GM19035 (cell line): Measurements from ENCODE around the gene RNF214.
"Not testable (repeated sequence)": the region's sequence is repeated elsewhere in the genome, so short reads cannot be mapped to it uniquely, and the experiment has no call there.

Experiments used
- ATAC-seq: cut with Tn5 transposase; IDR thresholded peaks from one replicate; pipeline ENCODE4 v1.9.1; 2021; ENCODE audit not compliant: unreplicated experiment

RNF214 gene

DNA sequence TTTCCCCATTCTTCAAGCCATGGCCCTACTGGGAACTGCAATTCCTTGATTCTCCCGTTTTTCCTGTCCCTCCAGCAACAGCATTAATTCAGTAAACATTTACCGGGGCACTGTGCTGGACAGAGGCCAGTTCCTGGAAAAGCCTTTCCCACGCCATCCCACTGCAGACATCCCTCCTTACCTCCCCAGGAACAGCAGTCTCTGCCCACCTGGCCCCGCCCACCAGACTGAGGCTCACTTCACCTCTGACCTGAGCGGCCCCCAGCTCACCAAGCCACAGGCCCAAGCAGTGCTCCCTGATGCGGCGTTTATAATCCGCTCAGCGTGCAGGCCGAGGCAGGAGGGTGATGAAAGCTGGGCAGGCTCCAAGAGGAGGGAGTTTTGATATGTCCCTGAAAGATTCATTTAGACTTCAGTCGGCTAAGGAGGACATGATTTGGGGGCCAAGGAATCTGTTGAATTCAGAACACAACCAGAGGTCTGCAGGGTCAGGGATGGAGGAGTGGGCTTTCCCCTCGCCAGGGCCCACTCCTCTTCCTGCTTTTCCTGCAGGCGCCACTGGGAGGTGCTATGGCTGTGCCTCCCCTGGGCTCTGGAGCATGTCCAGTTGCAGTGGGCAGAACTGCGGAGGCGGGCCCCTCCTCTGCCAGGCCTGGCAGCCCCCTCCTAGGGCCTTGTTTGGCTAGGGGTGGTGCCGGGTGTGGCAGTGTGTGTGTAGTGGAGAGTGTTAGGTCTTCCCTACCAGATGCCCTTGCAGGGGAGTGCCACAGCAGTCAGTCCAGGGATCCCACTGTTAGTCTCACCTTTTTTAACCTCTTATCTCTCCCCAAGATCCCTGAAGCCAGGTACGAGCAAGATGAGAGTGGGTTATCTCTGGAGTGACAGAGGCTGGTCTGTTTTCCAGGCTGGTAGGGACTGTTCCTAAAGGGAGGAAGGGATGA is 34.7 kb upstream of the RNF214 start:
- no peak for ATAC-seq

DNA sequence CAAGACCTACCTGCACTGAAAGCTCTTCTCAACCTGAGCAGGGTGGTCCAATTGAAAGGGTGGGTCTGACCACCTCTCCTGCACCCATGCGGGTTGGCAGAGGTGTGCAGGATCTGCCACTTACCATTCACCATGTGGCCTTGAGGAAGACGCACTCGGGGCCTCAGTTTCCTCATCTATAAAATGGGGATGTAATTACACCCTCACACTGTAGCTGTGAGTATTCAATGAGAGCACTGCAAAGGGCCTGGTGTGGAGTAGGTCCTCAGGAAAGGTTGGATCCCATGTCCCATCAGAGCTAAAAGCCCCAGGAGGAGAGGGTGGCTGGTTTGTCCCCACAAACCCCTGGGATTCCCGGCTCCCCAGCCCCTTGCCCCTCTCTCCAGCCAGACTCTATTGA is 33.9 kb upstream of the RNF214 start:
- ATAC-seq: no peak

DNA sequence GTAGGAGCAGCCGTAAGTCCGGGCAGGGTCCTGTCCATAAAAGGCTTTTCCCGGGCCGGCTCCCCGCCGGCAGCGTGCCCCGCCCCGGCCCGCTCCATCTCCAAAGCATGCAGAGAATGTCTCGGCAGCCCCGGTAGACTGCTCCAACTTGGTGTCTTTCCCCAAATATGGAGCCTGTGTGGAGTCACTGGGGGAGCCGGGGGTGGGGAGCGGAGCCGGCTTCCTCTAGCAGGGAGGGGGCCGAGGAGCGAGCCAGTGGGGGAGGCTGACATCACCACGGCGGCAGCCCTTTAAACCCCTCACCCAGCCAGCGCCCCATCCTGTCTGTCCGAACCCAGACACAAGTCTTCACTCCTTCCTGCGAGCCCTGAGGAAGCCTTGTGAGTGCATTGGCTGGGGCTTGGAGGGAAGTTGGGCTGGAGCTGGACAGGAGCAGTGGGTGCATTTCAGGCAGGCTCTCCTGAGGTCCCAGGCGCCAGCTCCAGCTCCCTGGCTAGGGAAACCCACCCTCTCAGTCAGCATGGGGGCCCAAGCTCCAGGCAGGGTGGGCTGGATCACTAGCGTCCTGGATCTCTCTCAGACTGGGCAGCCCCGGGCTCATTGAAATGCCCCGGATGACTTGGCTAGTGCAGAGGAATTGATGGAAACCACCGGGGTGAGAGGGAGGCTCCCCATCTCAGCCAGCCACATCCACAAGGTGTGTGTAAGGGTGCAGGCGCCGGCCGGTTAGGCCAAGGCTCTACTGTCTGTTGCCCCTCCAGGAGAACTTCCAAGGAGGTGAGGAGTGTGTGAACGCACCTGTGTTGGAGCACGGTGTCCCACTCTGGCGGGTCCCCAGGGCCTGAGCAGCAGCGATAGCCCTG is 33.2 kb upstream of the RNF214 start, which contains the start of gene TAGLN:
TAGLN (plus strand) TSS at position 318 of the 863 bp plus-strand sequence. CDS start 3,644 bp downstream, outside the sequence.
- ATAC-seq: no peak

GRCh38 chr11:117199916-117200812 is 32.3 kb upstream of the RNF214 start:
- ATAC-seq: no peak

GRCh38 chr11:117200813-117201657 is 31.4 kb upstream of the RNF214 start:
- ATAC-seq: no peak

DNA sequence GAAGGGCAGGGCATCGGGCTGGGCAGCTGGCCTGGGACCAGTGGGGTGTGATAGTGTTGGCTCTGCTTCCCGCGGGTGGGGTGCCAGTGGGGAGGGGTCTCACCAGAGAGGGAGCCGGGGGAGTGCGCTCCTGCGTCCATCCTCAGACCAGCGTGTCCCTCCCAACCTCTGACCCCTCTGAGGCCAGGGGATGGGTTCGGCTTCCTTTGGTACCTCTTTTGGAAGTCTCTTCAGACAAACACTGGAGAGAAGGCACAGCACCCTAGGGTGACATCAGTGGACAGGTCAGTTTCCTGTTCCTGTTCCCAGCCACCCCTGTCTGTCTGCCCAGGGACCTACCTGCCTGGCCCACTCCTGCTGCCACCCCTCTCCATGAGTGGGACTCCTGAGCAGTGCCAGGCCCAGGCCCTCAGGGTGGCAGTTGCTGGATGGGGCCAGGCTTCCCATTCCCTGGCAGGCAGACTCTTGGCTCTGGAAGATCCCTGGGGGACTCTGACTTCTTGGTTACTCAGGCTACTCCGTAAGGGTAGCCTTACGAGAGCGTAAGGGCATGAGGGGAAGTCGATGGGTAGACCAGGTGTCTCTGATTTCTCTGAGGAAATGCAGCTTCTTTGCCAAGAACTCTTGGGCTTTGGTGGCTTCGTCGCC is 30.7 kb upstream of the RNF214 start:
- no peak for ATAC-seq

- ATAC-seq: no peak
These were observed 29.9 kb upstream of the RNF214 start for GRCh38 chr11:117202386-117203068.

- ATAC-seq: no peak
These were observed 29.4 kb upstream of the RNF214 start for GRCh38 chr11:117203069-117203407.

DNA sequence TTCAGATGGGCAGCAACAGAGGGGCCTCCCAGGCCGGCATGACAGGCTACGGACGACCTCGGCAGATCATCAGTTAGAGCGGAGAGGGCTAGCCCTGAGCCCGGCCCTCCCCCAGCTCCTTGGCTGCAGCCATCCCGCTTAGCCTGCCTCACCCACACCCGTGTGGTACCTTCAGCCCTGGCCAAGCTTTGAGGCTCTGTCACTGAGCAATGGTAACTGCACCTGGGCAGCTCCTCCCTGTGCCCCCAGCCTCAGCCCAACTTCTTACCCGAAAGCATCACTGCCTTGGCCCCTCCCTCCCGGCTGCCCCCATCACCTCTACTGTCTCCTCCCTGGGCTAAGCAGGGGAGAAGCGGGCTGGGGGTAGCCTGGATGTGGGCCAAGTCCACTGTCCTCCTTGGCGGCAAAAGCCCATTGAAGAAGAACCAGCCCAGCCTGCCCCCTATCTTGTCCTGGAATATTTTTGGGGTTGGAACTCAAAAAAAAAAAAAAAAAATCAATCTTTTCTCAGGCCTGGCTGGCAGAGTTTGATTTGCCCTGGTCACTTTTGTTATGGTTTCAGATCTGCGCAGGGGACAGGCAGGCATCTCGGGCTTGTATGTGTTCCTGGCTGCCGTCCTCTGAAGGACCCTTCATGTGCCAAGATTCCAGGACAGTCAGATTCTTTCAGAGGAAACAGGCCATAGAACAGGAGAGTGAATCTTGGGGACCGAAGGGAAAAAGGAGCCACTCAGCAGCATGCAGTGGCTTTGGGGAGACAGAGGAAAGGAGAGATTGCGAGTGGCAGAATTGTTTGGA is 28.0 kb upstream of the RNF214 start:
- ATAC-seq: no peak

GRCh38 chr11:117205211-117205818 is 27.2 kb upstream of the RNF214 start:
- no peak for ATAC-seq

DNA sequence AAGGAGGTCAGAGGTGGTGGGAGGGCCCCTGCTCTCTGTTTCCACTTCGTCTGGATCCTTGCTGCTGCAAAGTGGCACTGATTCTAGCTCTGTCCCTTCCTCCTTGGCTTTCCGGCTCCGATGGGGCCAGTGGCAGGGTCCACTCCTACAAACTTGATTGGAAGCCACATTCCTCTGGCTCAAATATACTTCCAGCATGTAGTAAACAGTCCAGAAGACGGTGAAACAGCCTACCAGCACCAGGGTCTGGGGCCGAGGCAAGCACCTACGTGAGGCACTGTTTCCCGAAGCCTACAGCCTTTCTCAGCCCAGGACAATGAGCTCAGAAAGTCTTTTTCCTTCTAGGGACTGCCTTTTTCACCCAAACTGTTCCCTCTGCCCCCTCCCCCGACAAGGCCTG is 26.4 kb upstream of the RNF214 start:
- ATAC-seq: not testable (repeated sequence)

GRCh38 chr11:117206859-117207258 is 25.6 kb upstream of the RNF214 start:
- ATAC-seq: not testable (repeated sequence)

DNA sequence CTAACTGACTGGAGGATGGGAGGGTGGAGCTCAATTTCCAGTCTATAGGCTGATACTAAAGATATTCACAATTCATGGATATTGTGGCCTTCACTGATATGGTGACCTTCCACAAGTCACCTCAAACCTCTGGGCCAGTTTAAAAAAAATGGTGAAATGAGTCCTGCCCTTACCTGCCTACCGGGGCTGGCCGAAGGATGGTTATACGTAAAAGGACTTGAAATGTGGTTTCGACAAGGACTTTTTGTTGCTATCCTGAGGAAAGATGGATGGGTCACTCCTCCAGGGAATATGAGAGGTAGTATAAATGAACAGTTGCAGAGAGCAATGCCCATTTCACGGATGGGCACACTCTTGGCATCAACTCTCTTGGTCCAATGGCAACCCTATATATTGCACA is 25.0 kb upstream of the RNF214 start:
- ATAC-seq: not testable (repeated sequence)

GRCh38 chr11:117208710-117209109 is 23.8 kb upstream of the RNF214 start:
- ATAC-seq: not testable (repeated sequence)

DNA sequence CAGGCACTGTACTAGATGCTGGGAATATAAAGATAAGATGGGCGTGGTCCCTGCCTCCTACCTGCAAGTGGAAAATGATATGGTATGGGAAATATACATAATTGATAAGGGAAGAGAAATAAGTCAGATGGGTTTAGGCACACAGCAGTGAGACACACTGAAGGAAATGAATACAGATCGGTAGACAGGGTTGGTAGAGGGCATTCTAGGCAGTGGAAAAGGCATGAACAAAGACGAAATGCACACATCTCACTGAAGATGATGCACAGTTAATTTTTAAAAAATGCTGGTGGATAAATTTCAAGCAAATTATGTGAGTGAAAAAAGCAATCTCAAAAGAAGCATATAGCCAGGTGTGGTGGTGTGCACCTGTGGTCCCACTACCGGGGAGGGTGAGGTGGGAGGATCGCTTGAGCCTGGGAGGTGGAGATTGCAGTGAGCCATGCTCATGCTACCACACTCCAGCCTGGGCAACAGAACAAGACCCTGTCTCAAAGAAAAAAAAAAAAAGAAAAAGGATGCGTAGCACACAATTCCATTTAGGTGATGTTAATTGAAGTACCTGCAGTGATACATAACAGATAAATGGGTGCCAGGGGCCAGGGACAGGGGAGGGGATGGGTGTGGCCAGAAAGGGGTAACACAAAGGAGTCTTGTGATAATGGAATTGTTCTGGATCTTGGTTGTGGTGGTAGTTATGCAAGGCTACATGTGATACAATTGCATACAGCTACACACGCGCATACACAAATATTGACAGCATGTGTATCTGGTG is 22.9 kb upstream of the RNF214 start:
- not testable (repeated sequence) for ATAC-seq

GRCh38 chr11:117210620-117211019 is 21.9 kb upstream of the RNF214 start:
- ATAC-seq: no peak
